Measurements from ENCODE around the gene CHMP2B. TPM values are rescaled to one million over a fixed set of nuclear protein-coding genes. Genes with fewer than 3 reads are reported as not detected.

Gene CHMP2B
- total and polyA plus RNA-seq, 2 donors (not counting 1 experiment from before 2014, with no cell fraction given), result 20.6 to 46.2 TPM

DNA sequence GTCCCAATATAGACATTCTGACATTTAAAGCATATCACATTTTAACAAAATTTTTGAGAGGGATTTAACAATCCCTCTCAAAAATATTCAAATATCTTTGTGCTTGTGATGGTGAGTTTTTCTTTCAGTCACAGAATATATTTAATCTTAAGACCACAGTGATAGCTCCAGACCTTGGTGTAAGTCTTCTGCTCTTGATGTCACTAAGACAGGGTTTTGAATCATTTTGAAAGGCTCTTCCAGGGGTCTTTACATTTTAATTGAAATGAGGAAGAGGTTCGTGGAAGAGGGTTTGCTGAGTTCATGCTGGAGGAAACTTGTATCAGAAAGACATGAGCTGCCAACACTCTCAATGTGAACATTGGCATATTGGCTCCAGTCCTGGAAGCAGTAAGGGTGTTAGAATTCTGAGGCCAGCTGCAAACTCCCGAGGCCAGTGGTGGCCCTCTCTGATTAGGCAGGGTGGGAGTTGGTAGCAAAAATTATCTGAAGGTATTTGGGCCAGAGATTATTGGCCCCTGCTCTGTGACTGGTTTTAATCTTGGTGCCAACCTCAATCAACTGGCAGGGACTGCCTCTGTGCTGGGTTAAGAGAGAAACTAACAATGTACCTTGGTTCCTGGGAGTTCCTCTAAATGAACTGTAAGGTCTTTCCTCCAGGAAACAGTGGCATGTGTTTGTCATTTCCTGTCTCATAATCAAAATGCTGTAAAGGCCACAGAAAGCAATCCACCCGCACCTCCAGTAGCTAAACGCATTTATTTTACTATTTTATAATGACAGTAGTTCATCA lies 44.0 kb downstream of the CHMP2B start:
- Histone ChIP-seq H3K4me3 (replicated peaks in 1 of 4; ENCODE audit: control extremely low read depth in 1 of 4, insufficient read depth in 1 of 4, low read depth in 3 of 4, low read length in 4 of 4) (no peak overlapping the region), H3K9ac (ENCODE audit: insufficient read depth, low read length) (no peak overlapping the region), H3K27me3 (ENCODE audit: control insufficient read depth, insufficient read depth, low read length) (no peaks in the 10 kb centered on the region), H3K9me3 (ENCODE audit: control insufficient read depth, insufficient read depth, low read depth, low read length) (no peaks in the 10 kb centered on the region), H3K36me3 (ENCODE audit: control insufficient read depth, insufficient read depth, low read length) (no peaks in the 10 kb centered on the region), H4K20me1 (ENCODE audit: control insufficient read depth, extremely low read depth, insufficient read depth, low read length) (no peaks in the 10 kb centered on the region), H2AFZ (ENCODE audit: low read length) (no peak overlapping the region), H3K4me1 (ENCODE audit: control insufficient read depth, extremely low read depth, insufficient read depth, low read length) (no peaks in the 10 kb centered on the region), H3K4me2 (ENCODE audit: extremely low read depth, insufficient read depth, low read length) (no peak overlapping the region), H3K27ac (ENCODE audit: insufficient read depth, low read length) (no peak overlapping the region), H3K79me2 (ENCODE audit: control insufficient read depth, insufficient read depth, low read length) (no peaks in the 10 kb centered on the region)
- no peak for DNase-seq (ENCODE audit: low read depth in 2 of 2)
- TF ChIP-seq EZH2 (IDR thresholded peaks at IDR 0.05; ENCODE audit: low read length, missing control alignments), result no peak
- TF ChIP-seq CTCF (conservative IDR thresholded peaks at IDR 0.05 in 1 of 2, IDR thresholded peaks at IDR 0.05 in 1 of 2; ENCODE audit: low read depth in 1 of 2, low read length in 2 of 2), result no peak

- no peaks in the 10 kb centered on the region for H4K20me1 ChIP-seq (ENCODE audit: control insufficient read depth, extremely low read depth, insufficient read depth, low read length)
- no peaks in the 10 kb centered on the region for H3K9me3 ChIP-seq (ENCODE audit: control insufficient read depth, insufficient read depth, low read depth, low read length)
- H3K27ac ChIP-seq (ENCODE audit: insufficient read depth, low read length), result no peak overlapping the region
- no peaks in the 10 kb centered on the region for H3K4me1 ChIP-seq (ENCODE audit: control insufficient read depth, extremely low read depth, insufficient read depth, low read length)
- no peaks in the 10 kb centered on the region for H3K36me3 ChIP-seq (ENCODE audit: control insufficient read depth, insufficient read depth, low read length)
- no peak for DNase-seq (ENCODE audit: low read depth in 2 of 2)
- TF ChIP-seq EZH2 (IDR thresholded peaks at IDR 0.05; ENCODE audit: low read length, missing control alignments), result no peak
- TF ChIP-seq CTCF (conservative IDR thresholded peaks at IDR 0.05 in 1 of 2, IDR thresholded peaks at IDR 0.05 in 1 of 2; ENCODE audit: low read depth in 1 of 2, low read length in 2 of 2), result no peak
- H3K4me2 ChIP-seq (ENCODE audit: extremely low read depth, insufficient read depth, low read length), result no peak overlapping the region
- H2AFZ ChIP-seq (ENCODE audit: low read length), result no peak overlapping the region
- H3K4me3 ChIP-seq (replicated peaks in 1 of 4; ENCODE audit: control extremely low read depth in 1 of 4, insufficient read depth in 1 of 4, low read depth in 3 of 4, low read length in 4 of 4), result no peak overlapping the region
- H3K79me2 ChIP-seq (ENCODE audit: control insufficient read depth, insufficient read depth, low read length), result no peaks in the 10 kb centered on the region
- H3K9ac ChIP-seq (ENCODE audit: insufficient read depth, low read length), result no peak overlapping the region
- no peaks in the 10 kb centered on the region for H3K27me3 ChIP-seq (ENCODE audit: control insufficient read depth, insufficient read depth, low read length)
Measured at GRCh38 chr3:87272718-87273341, 45.7 kb downstream of the CHMP2B start.

DNA sequence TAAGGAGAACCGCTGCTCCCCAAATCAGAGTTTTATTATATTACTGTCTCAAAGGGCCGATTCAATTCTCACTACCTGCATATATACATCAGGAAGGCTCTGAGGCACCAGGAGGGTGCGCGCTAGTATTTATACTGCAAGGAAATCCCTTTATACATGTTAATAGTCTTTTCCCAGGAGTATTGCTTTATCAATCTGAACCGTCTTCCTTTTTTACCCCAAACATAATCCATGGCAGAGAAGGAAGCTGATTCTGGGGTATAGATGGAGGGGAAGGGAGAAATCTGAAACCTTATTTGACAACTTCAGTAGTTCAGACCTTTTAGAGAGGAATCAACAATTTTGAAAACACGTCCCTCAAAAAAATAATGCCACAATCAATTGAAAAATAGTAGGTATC lies 49.4 kb downstream of the CHMP2B start, which contains the start of gene POU1F1:
Gene POU1F1, minus strand, starts transcription at position 101 of the 400 bp plus-strand sequence. CDS start 122 bp downstream, outside the sequence.
- Histone ChIP-seq H3K27ac (ENCODE audit: insufficient read depth, low read length) (no peak within 1 kb of the TSS), H3K79me2 (ENCODE audit: control insufficient read depth, insufficient read depth, low read length) (no peaks in the 10 kb centered on the region), H3K27me3 (ENCODE audit: control insufficient read depth, insufficient read depth, low read length) (no peaks in the 10 kb centered on the region), H2AFZ (ENCODE audit: low read length) (no peak within 1 kb of the TSS), H3K4me2 (ENCODE audit: extremely low read depth, insufficient read depth, low read length) (no peak within 1 kb of the TSS), H3K4me1 (ENCODE audit: control insufficient read depth, extremely low read depth, insufficient read depth, low read length) (no peaks in the 10 kb centered on the region), H3K4me3 (replicated peaks in 1 of 4; ENCODE audit: control extremely low read depth in 1 of 4, insufficient read depth in 1 of 4, low read depth in 3 of 4, low read length in 4 of 4) (no peak within 1 kb of the TSS), H3K36me3 (ENCODE audit: control insufficient read depth, insufficient read depth, low read length) (no peaks in the 10 kb centered on the region), H4K20me1 (ENCODE audit: control insufficient read depth, extremely low read depth, insufficient read depth, low read length) (no peaks in the 10 kb centered on the region), H3K9me3 (ENCODE audit: control insufficient read depth, insufficient read depth, low read depth, low read length) (no peaks in the 10 kb centered on the region), H3K9ac (ENCODE audit: insufficient read depth, low read length) (no peak within 1 kb of the TSS)
- DNase-seq (ENCODE audit: low read depth in 2 of 2), result no peak
- TF ChIP-seq CTCF (conservative IDR thresholded peaks at IDR 0.05 in 1 of 2, IDR thresholded peaks at IDR 0.05 in 1 of 2; ENCODE audit: low read depth in 1 of 2, low read length in 2 of 2), result no peak
